H1 (cell line): ENCODE data around the gene GCSAM. TPM values are rescaled to one million over a fixed set of nuclear protein-coding genes. Genes with fewer than 3 reads are reported as not detected.

Experiments
- CTCF ChIA-PET: fragments of 300-600 bp; sonication (Branson Sonifier 250); formaldehyde crosslinking; loops from one replicate; lab custom pipeline; 2021; ENCODE audit not compliant: partially characterized antibody; lab: Charles Lee
- POLR2A ChIA-PET: fragments of 300-600 bp; sonication (Branson Sonifier 250); formaldehyde crosslinking; loops from one replicate; lab custom pipeline; 2021; ENCODE audit warnings: inconsistent platforms; ENCODE audit not compliant: partially characterized antibody; lab: Charles Lee
- DNase-seq, 2 experiments: peaks; one replicate each; pipeline versions ENCODE4 v3.0.0 to v3.0.0-alpha.2; 2010 to 2022; ENCODE audit warnings: low spot score in 2 of 2, low read depth in 1 of 2, mixed read lengths in 1 of 2
- FAIRE-seq: peaks from 2 replicates; lab custom pipeline; 2011; peaks lifted over from hg19 to GRCh38; lab: Jason Lieb, UNC
- H2AFZ ChIP-seq: 2 replicates; pipeline ENCODE4 v1.8.1; 2012; ENCODE audit warnings: low read length, inconsistent platforms
- H2AK5ac ChIP-seq: 2 replicates; pipeline ENCODE4 v1.6.1; 2013; ENCODE audit warnings: low read depth, low read length
- H2BK120ac ChIP-seq: replicated peaks from 2 replicates; pipeline ENCODE3; 2013; ENCODE audit warnings: low read depth, low read length, inconsistent platforms
- H2BK12ac ChIP-seq: 2 replicates; pipeline ENCODE4 v1.6.1; 2013; ENCODE audit warnings: low read depth, low read length
- H2BK15ac ChIP-seq: 2 replicates; pipeline ENCODE4 v1.6.1; 2013; ENCODE audit warnings: low read length
- H2BK20ac ChIP-seq: 2 replicates; pipeline ENCODE4 v1.6.1; 2013; ENCODE audit warnings: low read length
- H2BK5ac ChIP-seq: 2 replicates; pipeline ENCODE4 v1.6.1; 2013; ENCODE audit warnings: low read depth, low read length
- H3K14ac ChIP-seq: 2 replicates; pipeline ENCODE4 v1.6.1; 2013; ENCODE audit warnings: inconsistent platforms; ENCODE audit not compliant: insufficient read length
- H3K18ac ChIP-seq: 2 replicates; pipeline ENCODE4 v1.6.1; 2013; ENCODE audit warnings: low read length; ENCODE audit errors: extremely low read depth
- H3K23ac ChIP-seq: 2 replicates; pipeline ENCODE4 v1.6.1; 2013; ENCODE audit warnings: inconsistent platforms; ENCODE audit not compliant: insufficient read length
- H3K23me2 ChIP-seq: 2 replicates; pipeline ENCODE4 v1.6.1; 2013; ENCODE audit warnings: low read depth, low read length
- H3K27ac ChIP-seq: 2 replicates; pipeline ENCODE4 v1.6.1; 2011; ENCODE audit warnings: low read depth, low read length, inconsistent platforms
- H3K27me3 ChIP-seq, 4 experiments: replicated peaks in 1 of 4; 1 replicate in 1 of 4; 2 replicates in 3 of 4; pipeline versions ENCODE4 v1.6.1 to v1.8.1; 2011 to 2013; ENCODE audit warnings: low read length in 3 of 4, mild to moderate bottlenecking in 3 of 4, inconsistent platforms in 2 of 4, mixed read lengths in 2 of 4, moderate library complexity in 1 of 4; ENCODE audit not compliant: control insufficient read depth in 3 of 4, insufficient read depth in 3 of 4; ENCODE audit errors: extremely low read depth in 1 of 4
- H3K36me3 ChIP-seq, 4 experiments: 2 replicates each; pipeline versions ENCODE4 v1.6.1 to v1.8.1; 2011 to 2013; ENCODE audit warnings: mild to moderate bottlenecking in 4 of 4, low read length in 3 of 4, moderate library complexity in 2 of 4, control low read depth in 1 of 4, inconsistent platforms in 1 of 4; ENCODE audit not compliant: insufficient read depth in 4 of 4, control insufficient read depth in 2 of 4
- H3K4ac ChIP-seq: replicated peaks from 2 replicates; pipeline ENCODE3; 2013; ENCODE audit warnings: low read length, low read depth, mixed read lengths, inconsistent platforms; ENCODE audit not compliant: insufficient read length
- H3K4me1 ChIP-seq, 4 experiments: replicated peaks in 1 of 4; 1 replicate in 1 of 4; 2 replicates in 3 of 4; pipeline versions ENCODE4 v1.6.1 to v1.8.1; 2011 to 2013; ENCODE audit warnings: low read length in 3 of 4, inconsistent platforms in 2 of 4, mixed read lengths in 1 of 4; ENCODE audit not compliant: insufficient read depth in 4 of 4, control insufficient read depth in 3 of 4
- H3K4me2 ChIP-seq, 2 experiments: 2 replicates each; pipeline versions ENCODE4 v1.6.1 to v1.8.1; 2011 to 2013; ENCODE audit warnings: low read depth in 2 of 2, low read length in 2 of 2, control low read depth in 1 of 2, inconsistent platforms in 1 of 2, mild to moderate bottlenecking in 1 of 2; ENCODE audit not compliant: insufficient read depth in 1 of 2
- H3K4me3 ChIP-seq, 4 experiments: fragments of 200-600, 300-600 bp in 1 of 4; sonication (generic), shearing (Covaris generic), sonication (Bioruptor Twin) in 1 of 4; 2 replicates each; pipeline versions ENCODE4 v1.5.1 to v1.8.1; 2011 to 2016; ENCODE audit warnings: low read length in 4 of 4, low read depth in 3 of 4, control low read depth in 2 of 4, inconsistent platforms in 2 of 4, mild to moderate bottlenecking in 2 of 4, mixed read lengths in 1 of 4, moderate library complexity in 1 of 4; ENCODE audit not compliant: insufficient read depth in 2 of 4; ENCODE audit errors: extremely low read depth in 1 of 4
- H3K56ac ChIP-seq: replicated peaks from 2 replicates; pipeline ENCODE3; 2013; ENCODE audit warnings: low read depth, mild to moderate bottlenecking, mixed read lengths, low read length, inconsistent platforms; ENCODE audit not compliant: insufficient read length
- H3K79me1 ChIP-seq: 2 replicates; pipeline ENCODE4 v1.6.1; 2013; ENCODE audit warnings: low read depth, low read length, control low read depth
- H3K79me2 ChIP-seq, 2 experiments: 2 replicates each; pipeline versions ENCODE4 v1.6.1 to v1.8.1; 2012 to 2013; ENCODE audit warnings: low read length in 2 of 2, mild to moderate bottlenecking in 2 of 2, inconsistent platforms in 1 of 2; ENCODE audit not compliant: insufficient read depth in 2 of 2, control insufficient read depth in 1 of 2
- H3K9ac ChIP-seq, 4 experiments: replicated peaks in 1 of 4; 1 replicate in 1 of 4; 2 replicates in 3 of 4; pipeline versions ENCODE4 v1.6.1 to v1.8.1; 2011 to 2013; ENCODE audit warnings: low read depth in 3 of 4, low read length in 3 of 4, control low read depth in 2 of 4, mild to moderate bottlenecking in 2 of 4, moderate library complexity in 2 of 4, inconsistent platforms in 1 of 4; ENCODE audit errors: extremely low read depth in 1 of 4
- H3K9me3 ChIP-seq, 2 experiments: 2 replicates each; pipeline versions ENCODE4 v1.6.1 to v1.8.1; 2012 to 2013; ENCODE audit warnings: mild to moderate bottlenecking in 2 of 2, moderate library complexity in 2 of 2, control low read depth in 1 of 2, inconsistent platforms in 1 of 2, low read depth in 1 of 2, low read length in 1 of 2, mixed read lengths in 1 of 2; ENCODE audit not compliant: insufficient read depth in 2 of 2
- H4K20me1 ChIP-seq, 2 experiments: replicated peaks in 1 of 2; 2 replicates each; pipeline versions ENCODE3 to v1.8.1; 2011 to 2013; ENCODE audit warnings: inconsistent platforms in 2 of 2, low read length in 2 of 2, mild to moderate bottlenecking in 1 of 2; ENCODE audit not compliant: insufficient read depth in 2 of 2, control insufficient read depth in 1 of 2
- H4K5ac ChIP-seq: 2 replicates; pipeline ENCODE4 v1.6.1; 2013; ENCODE audit warnings: low read length, low read depth, mixed read lengths, inconsistent platforms; ENCODE audit not compliant: insufficient read length
- H4K8ac ChIP-seq: 2 replicates; pipeline ENCODE4 v1.8.0; 2013; ENCODE audit warnings: mild to moderate bottlenecking, moderate library complexity, low read length, inconsistent platforms; ENCODE audit not compliant: insufficient read depth; ENCODE audit errors: extremely low read depth
- H4K91ac ChIP-seq: replicated peaks from 2 replicates; pipeline ENCODE3; 2013; ENCODE audit warnings: low read length, mixed read lengths, inconsistent platforms; ENCODE audit not compliant: insufficient read length
- BRCA1 ChIP-seq: IDR thresholded peaks from 2 replicates; pipeline ENCODE4 v1.6.1; 2012; ENCODE audit warnings: low read depth, low read length, improper control_type of control experiment
- WGBS, 2 experiments: shearing (Covaris generic) in 1 of 2; methylation state at CpG; one replicate each; pipeline versions ENCODE4 v1.1.6 to v1.1.7; 2013 to 2015; ENCODE audit warnings: low lambda C conversion rate in 2 of 2, mixed read lengths in 2 of 2, inconsistent platforms in 1 of 2, low coverage in 1 of 2, missing lambda C conversion rate in 1 of 2; ENCODE audit not compliant: insufficient replicate concordance in 2 of 2, insufficient coverage in 1 of 2, insufficient read length in 1 of 2; ENCODE audit errors: extremely low coverage in 1 of 2, missing lambda C conversion rate in 1 of 2; 5-methylcytosine and 5-hydroxymethylcytosine counted together
- polyA plus RNA-seq, 7 experiments: library from polyadenylated mRNA; depleted of rRNA in 3 of 7; stranded (reverse) in 5 of 7; unstranded in 2 of 7; fragments of >200 nt in 5 of 7; fragments of 200-250 nt in 2 of 7; gene quantifications; 1 replicate in 5 of 7; 2 replicates in 1 of 7; 4 replicates in 1 of 7; pipeline versions ENCODE4 v1.2.1 to v1.2.3, GENCODE V29; 2011 to 2013; ENCODE audit warnings: missing spikeins in 2 of 7, mixed read lengths in 2 of 7
- total RNA-seq: library from RNA; stranded (reverse); fragmentation: NEBNext Ultra II Directional; extraction: Animal tissue kit (Norgen Biotek cat#: 25700); gene quantifications from 2 replicates; pipeline ENCODE4 v1.2.1, GENCODE V29; 2021

The GCSAM gene
- total and polyA plus RNA-seq, 2 of the 8 experiments (the other 6 are each of a cell fraction or from before 2014, with no cell fraction given), result not detected

GRCh38 chr3:112088944-112089343 lies 44.1 kb downstream of the GCSAM start:
- Histone ChIP-seq H3K27me3 (peaks cover 0 to 12% (median 7%) of the 10 kb centered on the region in 4 experiments; a peak in 3 of 7 replicates), H3K4me2 (no peak overlapping the region), H2BK15ac (no peak overlapping the region), H3K4ac (no peak overlapping the region), H3K14ac (no peak overlapping the region), H4K91ac (no peak overlapping the region), H2BK5ac (no peak overlapping the region), H2AK5ac (peak overlapping the region; percentile 46; the same call in 1 of the 2 replicates), H3K56ac (no peak overlapping the region), H3K36me3 (no peaks in the 10 kb centered on the region), H3K18ac (no peak overlapping the region), H3K4me3 (no peak overlapping the region), H2AFZ (no peak overlapping the region), H3K9ac (no peak overlapping the region), H3K79me2 (peaks cover 0 to 19% of the 10 kb centered on the region in 2 experiments; a peak in 2 of 4 replicates), H3K23me2 (peaks cover 7% of the 10 kb centered on the region), H2BK12ac (no peak overlapping the region), H4K8ac (no peak overlapping the region), H4K5ac (no peak overlapping the region), H2BK120ac (no peak overlapping the region), H3K23ac (no peak overlapping the region), H3K79me1 (no peaks in the 10 kb centered on the region; the same call in 1 of the 2 replicates), H3K27ac (no peak overlapping the region), H3K9me3 (no peaks in the 10 kb centered on the region), H4K20me1 (no peaks in the 10 kb centered on the region), H2BK20ac (no peak overlapping the region), H3K4me1 (peaks cover 2 to 18% (median 10%) of the 10 kb centered on the region in 4 experiments; a peak in 6 of 7 replicates)
- TF ChIP-seq BRCA1, result no peak
- no peak for DNase-seq
- no peak for FAIRE-seq
- ChIA-PET CTCF (interaction anchor here (1.2 kb wide), 1 partner anchor 22 kb away, joined by 4 read pairs; no protein-coding TSS in a partner anchor), POLR2A (no interaction called here)
- WGBS, 2 experiments, result 63% methylated on average over 4 of the region's 4 CpGs; no CpG with 5 or more reads in 1 of the 2 experiments
